Mesendoderm (in vitro differentiated cells): Measurements from ENCODE around the gene FRMD4A.

Experiments used
- DNase-seq: peaks from one replicate; pipeline ENCODE4 v3.0.0; 2013
- H2AK5ac ChIP-seq: 2 replicates; pipeline ENCODE4 v1.6.1; 2013; ENCODE audit warnings: low read length, inconsistent platforms
- H2BK120ac ChIP-seq: 2 replicates; pipeline ENCODE4 v1.6.1; 2013; ENCODE audit warnings: low read depth, mild to moderate bottlenecking, low read length, moderate library complexity, mixed read lengths
- H2BK15ac ChIP-seq: replicated peaks from 2 replicates; pipeline ENCODE4 v1.6.1; 2013; ENCODE audit warnings: low read depth, mild to moderate bottlenecking, moderate library complexity
- H2BK5ac ChIP-seq: 2 replicates; pipeline ENCODE4 v1.6.1; 2013; ENCODE audit warnings: low read length, inconsistent platforms
- H3K18ac ChIP-seq: 2 replicates; pipeline ENCODE4 v1.6.1; 2013; ENCODE audit warnings: mild to moderate bottlenecking, low read length, mixed read lengths
- H3K23ac ChIP-seq: one replicate; pipeline ENCODE4 v1.6.1; 2013; ENCODE audit warnings: low read length
- H3K27ac ChIP-seq: 2 replicates; pipeline ENCODE4 v1.5.1; 2013; ENCODE audit warnings: low read depth, mild to moderate bottlenecking, inconsistent platforms, low read length, moderate library complexity
- H3K27me3 ChIP-seq: 2 replicates; pipeline ENCODE4 v1.6.1; 2013; ENCODE audit warnings: low read length, control low read depth, mild to moderate bottlenecking, inconsistent platforms; ENCODE audit not compliant: insufficient read depth, poor library complexity
- H3K36me3 ChIP-seq: 2 replicates; pipeline ENCODE4 v1.6.1; 2013; ENCODE audit warnings: low read length, inconsistent platforms; ENCODE audit not compliant: control insufficient read depth, insufficient read depth
- H3K4ac ChIP-seq: one replicate; pipeline ENCODE4 v1.6.1; 2013; ENCODE audit warnings: low read depth, mild to moderate bottlenecking, low read length, moderate library complexity
- H3K4me1 ChIP-seq: 2 replicates; pipeline ENCODE4 v1.6.1; 2013; ENCODE audit warnings: low read depth, low read length, inconsistent platforms; ENCODE audit not compliant: control insufficient read depth
- H3K4me2 ChIP-seq: 2 replicates; pipeline ENCODE4 v1.6.1; 2013; ENCODE audit warnings: low read length
- H3K4me3 ChIP-seq: 2 replicates; pipeline ENCODE4 v1.5.1; 2013; ENCODE audit warnings: mild to moderate bottlenecking, low read length
- H3K56ac ChIP-seq: one replicate; pipeline ENCODE4 v1.6.1; 2013; ENCODE audit warnings: low read length
- H3K79me1 ChIP-seq: 2 replicates; pipeline ENCODE4 v1.6.1; 2013; ENCODE audit warnings: low read length, inconsistent platforms
- H3K79me2 ChIP-seq: 2 replicates; pipeline ENCODE4 v1.6.1; 2013; ENCODE audit warnings: mild to moderate bottlenecking, low read length; ENCODE audit not compliant: control insufficient read depth, insufficient read depth
- H3K9ac ChIP-seq: 2 replicates; pipeline ENCODE4 v1.6.1; 2013; ENCODE audit warnings: low read length, inconsistent platforms
- H4K5ac ChIP-seq: one replicate; pipeline ENCODE4 v1.6.1; 2013; ENCODE audit warnings: low read length
- H4K8ac ChIP-seq: one replicate; pipeline ENCODE4 v1.6.1; 2013; ENCODE audit warnings: low read depth, mild to moderate bottlenecking, control low read depth, low read length, moderate library complexity
- WGBS: extraction: QIAGEN DNeasy Blood & Tissue Kit; methylation state at CpG from one replicate; pipeline ENCODE4 v1.1.7; 2013; ENCODE audit warnings: low lambda C conversion rate, missing lambda C conversion rate; ENCODE audit not compliant: insufficient coverage; ENCODE audit errors: extremely low coverage; 5-methylcytosine and 5-hydroxymethylcytosine counted together

FRMD4A gene

GRCh38 chr10:13628661-13629060 lies 702.1 kb downstream of the FRMD4A start:
- Histone ChIP-seq H3K4me2 (no peak overlapping the region), H3K56ac (no peak overlapping the region), H3K4me3 (no peak overlapping the region), H2AK5ac (no peak overlapping the region), H3K79me1 (no peaks in the 10 kb centered on the region), H3K36me3 (no peaks in the 10 kb centered on the region), H3K23ac (no peak overlapping the region), H2BK15ac (no peak overlapping the region), H2BK120ac (no peak overlapping the region), H4K8ac (no peak overlapping the region), H3K27me3 (no peaks in the 10 kb centered on the region), H3K79me2 (no peaks in the 10 kb centered on the region), H3K27ac (no peak overlapping the region), H3K4ac (no peak overlapping the region), H3K18ac (no peak overlapping the region), H2BK5ac (no peak overlapping the region), H3K4me1 (no peaks in the 10 kb centered on the region), H4K5ac (no peak overlapping the region), H3K9ac (no peak overlapping the region)
- no CpG with 5 or more reads among the region's 7 CpGs for WGBS
- DNase-seq = no peak

GRCh38 chr10:13627459-13628310 lies 703.0 kb downstream of the FRMD4A start:
- no CpG with 5 or more reads among the region's 7 CpGs for WGBS

GRCh38 chr10:13624630-13625029 lies 706.1 kb downstream of the FRMD4A start:
- no peak overlapping the region for H2BK15ac ChIP-seq
- no peaks in the 10 kb centered on the region for H3K79me2 ChIP-seq
- WGBS = no CpG with 5 or more reads among the region's 1 CpG
- H3K4me1 ChIP-seq = no peaks in the 10 kb centered on the region
- no peaks in the 10 kb centered on the region for H3K36me3 ChIP-seq
- no peak overlapping the region for H2BK120ac ChIP-seq
- H3K79me1 ChIP-seq = no peaks in the 10 kb centered on the region
- no peaks in the 10 kb centered on the region for H3K27me3 ChIP-seq
- H3K56ac ChIP-seq = no peak overlapping the region
- H3K18ac ChIP-seq = no peak overlapping the region
- H3K9ac ChIP-seq = no peak overlapping the region
- no peak overlapping the region for H3K4me2 ChIP-seq
- H4K8ac ChIP-seq = no peak overlapping the region
- H3K4me3 ChIP-seq = no peak overlapping the region
- H2BK5ac ChIP-seq = no peak overlapping the region
- no peak overlapping the region for H4K5ac ChIP-seq
- no peak for DNase-seq
- no peak overlapping the region for H3K4ac ChIP-seq
- H3K27ac ChIP-seq = no peak overlapping the region
- H2AK5ac ChIP-seq = no peak overlapping the region
- H3K23ac ChIP-seq = no peak overlapping the region

More at GRCh38 chr10:13627459-13628310, 703.0 kb downstream of the FRMD4A start:
- H3K27ac ChIP-seq = no peak overlapping the region
- H2BK5ac ChIP-seq = no peak overlapping the region
- no peak overlapping the region for H4K8ac ChIP-seq
- H3K36me3 ChIP-seq = no peaks in the 10 kb centered on the region
- H3K79me1 ChIP-seq = no peaks in the 10 kb centered on the region
- no peak overlapping the region for H3K23ac ChIP-seq
- H3K79me2 ChIP-seq = no peaks in the 10 kb centered on the region
- no peak overlapping the region for H3K56ac ChIP-seq
- H2BK120ac ChIP-seq = no peak overlapping the region
- H3K4me2 ChIP-seq = no peak overlapping the region
- no peaks in the 10 kb centered on the region for H3K4me1 ChIP-seq
- DNase-seq = peak; percentile 22
- H4K5ac ChIP-seq = no peak overlapping the region
- H2BK15ac ChIP-seq = no peak overlapping the region
- H3K9ac ChIP-seq = no peak overlapping the region
- H2AK5ac ChIP-seq = no peak overlapping the region
- no peak overlapping the region for H3K4ac ChIP-seq
- no peak overlapping the region for H3K18ac ChIP-seq
- H3K27me3 ChIP-seq = no peaks in the 10 kb centered on the region
- no peak overlapping the region for H3K4me3 ChIP-seq

- no peaks in the 10 kb centered on the region for H3K36me3 ChIP-seq
- H3K9ac ChIP-seq = no peak overlapping the region
- H4K8ac ChIP-seq = no peak overlapping the region
- no peaks in the 10 kb centered on the region for H3K79me2 ChIP-seq
- no peaks in the 10 kb centered on the region for H3K4me1 ChIP-seq
- no peak overlapping the region for H3K4ac ChIP-seq
- no peak for DNase-seq
- H3K4me3 ChIP-seq = no peak overlapping the region
- no peak overlapping the region for H3K4me2 ChIP-seq
- WGBS = no CpG with 5 or more reads among the region's 2 CpGs
- H2BK15ac ChIP-seq = no peak overlapping the region
- no peak overlapping the region for H2AK5ac ChIP-seq
- H3K79me1 ChIP-seq = no peaks in the 10 kb centered on the region
- no peak overlapping the region for H4K5ac ChIP-seq
- H2BK5ac ChIP-seq = no peak overlapping the region
- H3K27me3 ChIP-seq = no peaks in the 10 kb centered on the region
- H3K23ac ChIP-seq = no peak overlapping the region
- no peak overlapping the region for H2BK120ac ChIP-seq
- no peak overlapping the region for H3K27ac ChIP-seq
- H3K56ac ChIP-seq = no peak overlapping the region
- no peak overlapping the region for H3K18ac ChIP-seq
These were observed 708.8 kb downstream of the FRMD4A start for GRCh38 chr10:13621931-13622330.

- no peak overlapping the region for H2BK15ac ChIP-seq
- no peaks in the 10 kb centered on the region for H3K79me1 ChIP-seq
- no peak overlapping the region for H3K9ac ChIP-seq
- H3K56ac ChIP-seq = no peak overlapping the region
- no peak overlapping the region for H3K23ac ChIP-seq
- H3K18ac ChIP-seq = no peak overlapping the region
- H3K4ac ChIP-seq = no peak overlapping the region
- H3K4me3 ChIP-seq = no peak overlapping the region
- H4K8ac ChIP-seq = no peak overlapping the region
- H4K5ac ChIP-seq = no peak overlapping the region
- DNase-seq = no peak
- H2BK120ac ChIP-seq = no peak overlapping the region
- WGBS = no CpG with 5 or more reads among the region's 4 CpGs
- H3K27ac ChIP-seq = no peak overlapping the region
- no peak overlapping the region for H3K4me2 ChIP-seq
- H3K27me3 ChIP-seq = no peaks in the 10 kb centered on the region
- no peaks in the 10 kb centered on the region for H3K79me2 ChIP-seq
- H2BK5ac ChIP-seq = no peak overlapping the region
- no peaks in the 10 kb centered on the region for H3K36me3 ChIP-seq
- no peak overlapping the region for H2AK5ac ChIP-seq
- peaks cover 11% of the 10 kb centered on the region for H3K4me1 ChIP-seq
These were observed 713.6 kb downstream of the FRMD4A start for GRCh38 chr10:13617116-13617515.
